Stimulated activated naive CD8-positive, alpha-beta T cell treated with anti-CD3 and anti-CD28 coated beads, Interleukin-15, Interleukin-2, amounts not matched to agents 100 U/mL and 50 U/mL, for 24 hours (primary cell): ENCODE data around the gene CDHR3.
A peak's percentile ranks its signal among the peaks of the same experiment; 100 is the strongest.

ENCODE experiments used
- ATAC-seq: fragments of 150-1000 bp; cut with Tn5 transposase; one replicate; pipeline ENCODE4 v1.10.0; 2021
- DNase-seq: peaks from one replicate; pipeline ENCODE4 v3.0.0; 2021

CDHR3 gene

GRCh38 chr7:106050746-106051117 is 87.7 kb downstream of the CDHR3 start:
- ATAC-seq: no peak

GRCh38 chr7:106052681-106053080 is 89.6 kb downstream of the CDHR3 start:
- ATAC-seq (no peak), DNase-seq (no peak)

More at GRCh38 chr7:106050746-106051117, 87.7 kb downstream of the CDHR3 start:
- DNase-seq: no peak

GRCh38 chr7:106053109-106053508 is 90.0 kb downstream of the CDHR3 start:
- no peak for DNase-seq
- no peak for ATAC-seq

GRCh38 chr7:106054156-106054910 is 91.3 kb downstream of the CDHR3 start:
- DNase-seq (no peak), ATAC-seq (no peak)

- no peak for ATAC-seq
These were observed 92.0 kb downstream of the CDHR3 start for GRCh38 chr7:106054971-106055532.

GRCh38 chr7:106056513-106057203 is 93.6 kb downstream of the CDHR3 start:
- ATAC-seq: peak; percentile 94
- DNase-seq: peak; percentile 71

More at GRCh38 chr7:106054971-106055532, 92.0 kb downstream of the CDHR3 start:
- no peak for DNase-seq

- no peak for DNase-seq
- ATAC-seq: no peak
These were observed 94.3 kb downstream of the CDHR3 start for GRCh38 chr7:106057204-106057961.

GRCh38 chr7:106057962-106058927 is 95.2 kb downstream of the CDHR3 start:
- DNase-seq (peak; percentile 46), ATAC-seq (no peak)

- ATAC-seq (no peak), DNase-seq (no peak)
These were observed 95.9 kb downstream of the CDHR3 start for GRCh38 chr7:106058928-106059324.

- DNase-seq: no peak
These were observed 96.5 kb downstream of the CDHR3 start for GRCh38 chr7:106059556-106059955.

GRCh38 chr7:106060394-106060920 is 97.4 kb downstream of the CDHR3 start:
- DNase-seq (no peak), ATAC-seq (no peak)

More at GRCh38 chr7:106059556-106059955, 96.5 kb downstream of the CDHR3 start:
- no peak for ATAC-seq

GRCh38 chr7:106061301-106061979 is 98.4 kb downstream of the CDHR3 start:
- no peak for ATAC-seq

GRCh38 chr7:106062006-106062405 is 98.9 kb downstream of the CDHR3 start:
- DNase-seq (no peak), ATAC-seq (peak; percentile 38)

More at GRCh38 chr7:106061301-106061979, 98.4 kb downstream of the CDHR3 start:
- DNase-seq: no peak

- DNase-seq (no peak), ATAC-seq (peak; percentile 50)
These were observed 99.5 kb downstream of the CDHR3 start for GRCh38 chr7:106062521-106062931.

- ATAC-seq (no peak), DNase-seq (no peak)
These were observed 100.0 kb downstream of the CDHR3 start for GRCh38 chr7:106063024-106063423.

- DNase-seq (no peak), ATAC-seq (no peak)
These were observed 100.6 kb downstream of the CDHR3 start for GRCh38 chr7:106063692-106064091.

- ATAC-seq: no peak
These were observed 101.3 kb downstream of the CDHR3 start for GRCh38 chr7:106064316-106064715.

GRCh38 chr7:106064771-106065574 is 101.9 kb downstream of the CDHR3 start:
- no peak for DNase-seq
- no peak for ATAC-seq

More at GRCh38 chr7:106064316-106064715, 101.3 kb downstream of the CDHR3 start:
- DNase-seq: no peak
